ENCODE data around the gene NEURL1B.

The NEURL1B gene

GRCh38 chr5:172683645-172684471 is 42.8 kb downstream of the NEURL1B start:
- DNase-seq: peak; percentile 30

- DNase-seq: no peak
Measured at GRCh38 chr5:172685091-172685490, 44.0 kb downstream of the NEURL1B start.

- no peak for DNase-seq
Measured at GRCh38 chr5:172686111-172686510, 45.0 kb downstream of the NEURL1B start.

- no peak for DNase-seq
Measured at GRCh38 chr5:172686539-172687390, 45.7 kb downstream of the NEURL1B start.

- DNase-seq: no peak
Measured at GRCh38 chr5:172687940-172688339, 46.9 kb downstream of the NEURL1B start.

- no peak for DNase-seq
Measured at GRCh38 chr5:172688349-172689217, 47.5 kb downstream of the NEURL1B start.

- DNase-seq: no peak
Measured at GRCh38 chr5:172689218-172689572, 48.1 kb downstream of the NEURL1B start.

GRCh38 chr5:172689801-172690200 is 48.7 kb downstream of the NEURL1B start:
- DNase-seq: no peak

GRCh38 chr5:172690258-172691075 is 49.4 kb downstream of the NEURL1B start:
- DNase-seq: no peak

- no peak for DNase-seq
Measured at GRCh38 chr5:172691886-172692285, 50.8 kb downstream of the NEURL1B start.

- no peak for DNase-seq
Measured at GRCh38 chr5:172692451-172692850, 51.4 kb downstream of the NEURL1B start.

GRCh38 chr5:172692981-172693380 is 51.9 kb downstream of the NEURL1B start:
- no peak for DNase-seq

GRCh38 chr5:172694061-172694460 is 53.0 kb downstream of the NEURL1B start:
- DNase-seq: no peak

GRCh38 chr5:172694541-172694940 is 53.5 kb downstream of the NEURL1B start:
- DNase-seq: no peak

- DNase-seq: no peak
Measured at GRCh38 chr5:172695232-172696054, 54.4 kb downstream of the NEURL1B start.

GRCh38 chr5:172696171-172696849 is 55.2 kb downstream of the NEURL1B start:
- DNase-seq: no peak

GRCh38 chr5:172697123-172698121 is 56.4 kb downstream of the NEURL1B start:
- peak; percentile 82 for DNase-seq

- DNase-seq: no peak
Measured at GRCh38 chr5:172699423-172699822, 58.4 kb downstream of the NEURL1B start.

GRCh38 chr5:172699999-172700364 is 58.9 kb downstream of the NEURL1B start:
- no peak for DNase-seq
